Vagina (tissue), 2 donors: ENCODE data around the gene CYP51A1. TPM values are rescaled to one million over a fixed set of nuclear protein-coding genes. Genes with fewer than 3 reads are reported as not detected.
"Not testable (repeated sequence)": the region's sequence is repeated elsewhere in the genome, so short reads cannot be mapped to it uniquely, and the experiment has no call there.

Source experiments
- DNase-seq, 2 donors: peaks; one replicate each; pipeline ENCODE4 v3.0.0-alpha.2; 2017; ENCODE audit errors: extremely low spot score in 2 of 2
- H3K27ac ChIP-seq: fragments of 200-600 bp; sonication (generic); one replicate; pipeline ENCODE4 v1.5.1; 2019
- H3K27me3 ChIP-seq: fragments of 200-600 bp; sonication (generic); one replicate; pipeline ENCODE4 v1.5.1; 2019
- H3K36me3 ChIP-seq, 2 donors: fragments of 200-600 bp; sonication (generic); one replicate each; pipeline ENCODE4 v1.5.1; 2017 to 2019
- H3K4me1 ChIP-seq: fragments of 200-600 bp; sonication (generic); one replicate; pipeline ENCODE4 v1.5.1; 2019
- H3K4me3 ChIP-seq, 2 donors: fragments of 200-600 bp; sonication (generic); 1 replicate in 1 of 2; 2 replicates in 1 of 2; pipeline ENCODE4 v1.5.1; 2016 to 2019
- H3K9me3 ChIP-seq: fragments of 200-600 bp; sonication (generic); one replicate; pipeline ENCODE4 v1.5.1; 2019
- CTCF ChIP-seq, 3 experiments: fragments of 450-650 bp in 2 of 3; fragments of 200-600 bp in 1 of 3; sonication (generic) in 1 of 3; IDR thresholded peaks; one replicate each; pipeline ENCODE4 v1.5.1; 2017 to 2019; ENCODE audit warnings: antibody characterized with exemption in 3 of 3, mild to moderate bottlenecking in 2 of 3, moderate library complexity in 2 of 3
- POLR2A ChIP-seq, 2 donors: fragments of 450-650 bp; IDR thresholded peaks; one replicate each; pipeline ENCODE4 v1.6.1; 2017; ENCODE audit warnings: antibody characterized with exemption in 2 of 2, mild to moderate bottlenecking in 2 of 2, moderate library complexity in 2 of 2
- POLR2AphosphoS5 ChIP-seq, 2 donors: sonication (generic); formaldehyde crosslinking; IDR thresholded peaks; one replicate each; pipeline ENCODE4 v1.9.0; 2017; ENCODE audit warnings: antibody characterized with exemption in 2 of 2, mild to moderate bottlenecking in 2 of 2, low read depth in 1 of 2; ENCODE audit not compliant: insufficient read depth in 1 of 2
- intact Hi-C: fragments of 100-400 bp; cut with DNase I; formaldehyde crosslinking; loops from one replicate; pipeline ENCODE4 v1.15.1; 2023
- total RNA-seq: library from RNA; depleted of rRNA; stranded (reverse); fragments of >200 nt; gene quantifications from one replicate; pipeline ENCODE4 v1.2.3, GENCODE V29; 2016

Gene CYP51A1
- total RNA-seq, 1 donor from 2014 or later: 39.0 TPM

- intact Hi-C loops: no loop called here
- no peaks in the 10 kb centered on the region for H3K9me3 ChIP-seq
- no peaks in the 10 kb centered on the region for H3K27me3 ChIP-seq
- H3K4me1 ChIP-seq: no peaks in the 10 kb centered on the region
- H3K36me3 ChIP-seq: no peaks in the 10 kb centered on the region
- no peak overlapping the region for H3K27ac ChIP-seq
- no peak overlapping the region for H3K4me3 ChIP-seq
- no peak for DNase-seq
- TF ChIP-seq CTCF (IDR thresholded peaks at IDR 0.05) (no peak), POLR2A (IDR thresholded peaks at IDR 0.05) (no peak), POLR2AphosphoS5 (IDR thresholded peaks at IDR 0.05; ENCODE audit: insufficient read depth in 1 of 2, low read depth in 1 of 2) (no peak)
These were observed 15.5 kb upstream of the CYP51A1 start for GRCh38 chr7:92149736-92150239.

- H3K27ac ChIP-seq, H3K9me3 ChIP-seq, H3K4me3 ChIP-seq, DNase-seq, H3K27me3 ChIP-seq, intact Hi-C loops, H3K4me1 ChIP-seq, H3K36me3 ChIP-seq: not testable (repeated sequence)
These were observed 9.1 kb upstream of the CYP51A1 start for GRCh38 chr7:92143192-92143880.

- H3K27ac ChIP-seq, H3K27me3 ChIP-seq, H3K9me3 ChIP-seq, H3K4me3 ChIP-seq, DNase-seq, H3K4me1 ChIP-seq, intact Hi-C loops, H3K36me3 ChIP-seq: not testable (repeated sequence)
These were observed 8.5 kb upstream of the CYP51A1 start for GRCh38 chr7:92142791-92143190.

- no peak for TF ChIP-seq POLR2A (IDR thresholded peaks at IDR 0.05)
- no peak for TF ChIP-seq CTCF (IDR thresholded peaks at IDR 0.05)
- TF ChIP-seq POLR2AphosphoS5 (IDR thresholded peaks at IDR 0.05; ENCODE audit: insufficient read depth in 1 of 2, low read depth in 1 of 2): no peak
- intact Hi-C loops: no loop called here
These were observed 6.9 kb upstream of the CYP51A1 start for GRCh38 chr7:92141161-92141560.

GRCh38 chr7:92137557-92137956, 3.3 kb upstream of the CYP51A1 start:
- Histone ChIP-seq H3K27ac (no peak overlapping the region), H3K27me3 (no peaks in the 10 kb centered on the region), H3K36me3 (no peaks in the 10 kb centered on the region), H3K9me3 (no peaks in the 10 kb centered on the region), H3K4me3 (no peak overlapping the region), H3K4me1 (peaks cover 19% of the 10 kb centered on the region)
- intact Hi-C loops: no loop called here
- TF ChIP-seq POLR2A (IDR thresholded peaks at IDR 0.05) (no peak), CTCF (IDR thresholded peaks at IDR 0.05) (no peak), POLR2AphosphoS5 (IDR thresholded peaks at IDR 0.05; ENCODE audit: insufficient read depth in 1 of 2, low read depth in 1 of 2) (no peak)
- no peak for DNase-seq

More at GRCh38 chr7:92141161-92141560, 6.9 kb upstream of the CYP51A1 start:
- H3K27ac ChIP-seq: no peak overlapping the region
- no peak for DNase-seq
- H3K4me1 ChIP-seq: no peaks in the 10 kb centered on the region
- H3K9me3 ChIP-seq: no peaks in the 10 kb centered on the region
- no peaks in the 10 kb centered on the region for H3K36me3 ChIP-seq
- no peaks in the 10 kb centered on the region for H3K27me3 ChIP-seq
- no peak overlapping the region for H3K4me3 ChIP-seq

- H3K9me3 ChIP-seq: no peaks in the 10 kb centered on the region
- H3K4me1 ChIP-seq: peaks cover 27% of the 10 kb centered on the region
- DNase-seq: no peak
- TF ChIP-seq POLR2A (IDR thresholded peaks at IDR 0.05) (no peak), CTCF (IDR thresholded peaks at IDR 0.05) (no peak), POLR2AphosphoS5 (IDR thresholded peaks at IDR 0.05; ENCODE audit: insufficient read depth in 1 of 2, low read depth in 1 of 2) (no peak)
- intact Hi-C loops: no loop called here
- no peaks in the 10 kb centered on the region for H3K36me3 ChIP-seq
- H3K27me3 ChIP-seq: no peaks in the 10 kb centered on the region
- H3K4me3 ChIP-seq: peak overlapping the region; percentile 88 to 98
- H3K27ac ChIP-seq: peak overlapping the region; percentile 98
These were observed 994 bp upstream of the CYP51A1 start for GRCh38 chr7:92135052-92135889.
